KOPT-K1 (cell line): ENCODE measurements around the gene CABP4.
"Not testable (repeated sequence)": the region's sequence is repeated elsewhere in the genome, so short reads cannot be mapped to it uniquely, and the experiment has no call there.

Experiments used
- H3K27ac ChIP-seq: fragments of 200-600 bp; sonication (generic); 2 replicates; pipeline ENCODE4 v1.5.1; 2016; ENCODE audit warnings: antibody characterized with exemption, mild to moderate bottlenecking, low read depth, low read length; ENCODE audit not compliant: poor library complexity, severe bottlenecking
- H3K36me3 ChIP-seq: fragments of 200-600 bp; sonication (generic); 2 replicates; pipeline ENCODE4 v1.5.1; 2017; ENCODE audit warnings: antibody characterized with exemption, mild to moderate bottlenecking, low read length, moderate library complexity; ENCODE audit not compliant: insufficient read depth
- H3K9me3 ChIP-seq: fragments of 200-600 bp; sonication (generic); 2 replicates; pipeline ENCODE4 v1.5.1; 2017; ENCODE audit warnings: antibody characterized with exemption, low read length, mild to moderate bottlenecking; ENCODE audit not compliant: insufficient read depth, poor library complexity, severe bottlenecking

Gene CABP4

DNA sequence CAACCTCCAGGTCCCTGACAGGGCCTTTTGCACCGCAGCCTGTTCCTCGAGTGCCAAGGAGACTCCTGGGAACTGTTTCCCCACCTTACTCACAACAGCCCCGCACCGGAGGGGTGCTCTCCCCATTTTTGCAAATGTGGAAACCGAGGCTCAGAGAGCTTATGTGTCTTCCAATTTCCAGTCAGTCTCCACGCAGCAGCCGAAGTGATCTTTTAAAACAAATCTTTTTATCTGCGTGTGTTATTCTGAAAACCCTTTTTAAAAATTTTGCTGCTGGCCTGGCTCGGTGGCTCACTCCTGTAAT, 14.3 kb downstream of the CABP4 start:
- Histone ChIP-seq H3K9me3 (no peaks in the 10 kb centered on the region), H3K36me3 (no peaks in the 10 kb centered on the region), H3K27ac (peak overlapping the region; percentile 73)

DNA sequence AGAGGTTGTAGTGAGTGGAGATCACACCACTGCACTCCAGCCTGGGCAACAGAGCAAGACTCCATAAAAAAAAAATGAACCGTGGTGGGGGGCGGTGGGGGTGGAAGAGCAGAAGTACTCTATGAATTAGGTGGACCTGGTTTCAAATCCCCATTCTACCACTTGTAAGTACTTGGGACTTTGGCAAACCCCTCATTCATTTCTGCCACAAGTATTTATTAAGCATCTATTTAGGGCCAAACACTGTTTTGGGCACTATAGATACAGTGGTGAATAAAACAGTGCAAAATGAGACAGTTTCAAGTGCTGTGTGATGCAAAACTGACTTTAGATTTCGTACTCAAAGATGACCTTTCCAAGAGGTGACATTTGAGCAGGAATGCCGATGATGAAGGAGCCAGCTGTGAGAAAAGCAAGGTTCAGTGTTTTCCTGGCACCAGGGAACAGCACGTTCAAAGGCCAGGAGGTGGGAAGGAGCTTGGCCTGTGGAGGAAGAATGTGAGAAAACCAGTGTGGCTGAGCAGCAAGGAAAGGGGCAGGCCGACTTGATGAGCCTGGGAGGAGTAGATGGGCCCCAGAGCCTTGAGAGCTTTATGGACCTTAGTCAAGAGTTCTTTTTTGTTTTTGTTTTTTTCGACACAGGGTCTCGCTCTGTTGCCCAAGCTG, 15.3 kb downstream of the CABP4 start:
- Histone ChIP-seq H3K36me3 (no peaks in the 10 kb centered on the region), H3K27ac (no peak overlapping the region), H3K9me3 (no peaks in the 10 kb centered on the region)

DNA sequence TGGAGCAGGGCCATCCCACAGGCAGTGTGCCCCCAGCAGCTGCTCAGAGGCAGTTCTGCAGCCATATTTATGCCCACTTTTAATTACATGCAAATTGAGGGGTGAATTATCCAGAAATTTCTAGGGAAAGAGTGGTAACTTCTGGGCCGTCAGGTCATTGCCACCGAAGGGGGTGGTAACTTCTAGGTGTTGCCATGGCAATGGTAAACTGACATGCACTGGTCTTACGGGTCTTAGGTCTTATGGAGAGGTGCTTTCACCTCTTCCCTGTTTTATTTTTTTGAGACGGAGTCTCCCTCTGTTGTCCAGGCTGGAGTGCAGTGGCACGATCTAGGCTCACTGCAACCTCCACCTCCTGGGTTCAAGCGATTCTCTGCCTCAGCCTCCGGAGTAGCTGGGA, 17.7 kb downstream of the CABP4 start:
- Histone ChIP-seq H3K36me3 (no peaks in the 10 kb centered on the region), H3K27ac (no peak overlapping the region), H3K9me3 (no peaks in the 10 kb centered on the region)

DNA sequence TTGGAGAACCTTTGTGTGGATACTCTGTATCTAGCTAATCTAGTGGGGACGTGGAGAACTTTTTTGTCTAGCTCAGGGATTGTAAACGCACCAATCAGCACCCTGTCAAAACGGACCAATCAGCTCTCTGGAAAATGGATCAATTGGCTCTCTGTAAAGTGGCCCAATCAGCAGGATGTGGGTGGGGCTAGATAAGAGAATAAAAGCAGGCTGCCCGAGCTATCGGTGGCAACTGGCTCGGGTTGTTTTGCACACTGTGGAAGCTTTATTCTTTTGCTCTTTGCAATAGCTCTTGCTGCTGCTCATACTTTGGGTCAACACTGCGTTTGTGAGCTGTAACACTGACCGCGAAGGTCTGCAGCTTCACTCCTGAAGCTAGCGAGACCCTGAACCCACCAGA, 21.5 kb downstream of the CABP4 start:
- not testable (repeated sequence) for H3K27ac ChIP-seq, H3K36me3 ChIP-seq, H3K9me3 ChIP-seq

DNA sequence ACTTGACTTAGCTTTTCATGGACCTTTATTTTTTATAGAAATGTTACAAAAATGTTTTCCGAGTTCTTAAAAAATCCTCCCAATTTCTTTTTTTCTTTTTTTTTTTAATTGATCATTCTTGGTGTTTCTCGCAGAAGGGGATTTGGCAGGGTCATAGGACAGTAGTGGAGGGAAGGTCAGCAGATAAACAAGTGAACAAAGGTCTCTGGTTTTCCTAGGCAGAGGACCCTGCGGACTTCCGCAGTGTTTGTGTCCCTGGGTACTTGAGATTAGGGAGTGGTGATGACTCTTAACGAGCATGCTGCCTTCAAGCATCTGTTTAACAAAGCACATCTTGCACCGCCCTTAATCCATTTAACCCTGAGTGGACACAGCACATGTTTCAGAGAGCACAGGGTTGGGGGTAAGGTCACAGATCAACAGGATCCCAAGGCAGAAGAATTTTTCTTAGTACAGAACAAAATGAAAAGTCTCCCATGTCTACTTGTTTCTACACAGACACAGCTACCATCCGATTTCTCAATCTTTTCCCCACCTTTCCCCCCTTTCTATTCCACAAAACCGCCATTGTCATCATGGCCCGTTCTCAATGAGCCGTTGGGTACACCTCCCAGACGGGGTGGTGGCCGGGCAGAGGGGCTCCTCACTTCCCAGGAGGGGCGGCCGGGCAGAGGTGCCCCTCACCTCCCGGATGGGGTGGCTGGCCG, 22.3 kb downstream of the CABP4 start:
- not testable (repeated sequence) for H3K27ac ChIP-seq, H3K9me3 ChIP-seq

DNA sequence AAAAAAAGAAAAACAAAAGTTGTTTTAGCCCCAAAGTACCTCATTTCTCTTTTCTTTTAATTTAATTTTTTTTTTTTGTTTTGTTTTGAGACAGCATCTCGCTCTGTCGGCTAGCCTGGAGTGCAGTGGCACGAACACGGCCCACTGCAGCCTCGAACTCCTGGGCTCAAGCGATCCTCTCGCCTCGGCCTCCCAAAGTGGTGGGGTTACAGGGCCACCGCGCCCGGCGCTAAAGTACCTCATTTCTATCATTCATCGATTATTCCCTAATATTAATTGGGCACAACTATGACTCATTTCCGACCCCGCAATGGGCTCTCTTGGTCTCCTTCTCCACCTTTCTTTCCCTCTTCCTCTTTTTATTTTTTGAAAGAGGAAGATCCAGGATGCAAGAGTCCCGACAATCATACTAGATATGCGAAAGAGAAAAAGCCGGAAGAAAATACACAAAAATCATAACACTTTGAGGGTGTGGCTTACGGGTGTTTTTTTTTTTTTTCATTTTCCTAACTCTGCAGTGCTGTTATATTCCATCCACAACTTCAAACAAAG, 27.2 kb downstream of the CABP4 start:
- Histone ChIP-seq H3K27ac (peak overlapping the region; percentile 99), H3K36me3 (peaks cover 10% of the 10 kb centered on the region; the same call in 1 of the 2 replicates), H3K9me3 (no peaks in the 10 kb centered on the region)

More for the DNA sequence above, 22.3 kb downstream of the CABP4 start:
- not testable (repeated sequence) for H3K36me3 ChIP-seq

DNA sequence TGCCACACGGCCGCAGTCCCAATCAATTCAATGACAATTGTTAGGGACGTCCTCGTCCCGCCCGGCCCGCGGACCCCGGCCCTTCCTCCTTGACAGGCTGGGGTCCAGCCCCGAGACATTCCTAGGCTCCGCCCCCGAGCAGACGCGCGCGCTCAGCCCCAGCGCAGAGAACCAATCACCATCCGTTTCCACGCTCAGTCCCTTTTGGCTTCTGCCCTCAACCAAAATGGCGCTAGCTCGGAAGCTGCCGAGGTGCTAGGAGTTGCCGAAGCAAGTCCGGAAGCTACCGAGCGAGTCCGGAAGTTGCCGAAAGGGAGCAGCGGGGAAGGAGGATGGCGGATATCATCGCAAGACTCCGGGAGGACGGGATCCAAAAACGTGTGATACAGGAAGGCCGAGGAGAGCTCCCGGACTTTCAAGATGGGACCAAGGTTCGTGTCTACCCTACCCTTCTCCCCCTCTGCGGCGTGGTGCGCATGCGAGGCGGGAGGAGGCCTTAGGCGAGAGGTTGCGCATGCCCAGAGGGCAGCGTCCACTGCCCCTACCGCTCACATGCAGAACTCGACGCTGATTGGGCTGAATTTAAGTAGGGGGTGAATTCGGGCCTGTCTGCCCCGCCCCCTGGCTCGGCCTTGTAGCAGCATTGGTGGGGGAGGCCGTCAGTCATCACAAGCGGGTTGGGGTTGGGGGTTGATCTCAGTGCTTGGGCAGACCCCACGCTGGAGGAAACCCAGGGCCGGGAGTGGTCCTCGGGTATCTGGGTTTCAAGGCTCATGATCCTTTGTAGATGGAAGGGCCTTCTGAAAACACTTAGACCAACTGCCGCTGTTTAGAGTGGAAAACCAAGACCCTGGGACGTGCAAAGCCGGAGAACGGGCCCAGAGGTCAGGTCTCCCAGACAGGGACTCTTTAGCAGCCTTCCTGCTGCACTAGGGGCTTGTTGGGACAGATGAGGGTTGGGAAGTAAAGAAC, 28.0 kb downstream of the CABP4 start, which contains the start of gene AIP:
Gene AIP, plus strand, starts transcription at position 200 of the 972 bp plus-strand sequence. Its CDS starts 133 bp downstream, at position 333.
- Histone ChIP-seq H3K36me3 (peaks cover 18% of the 10 kb centered on the region), H3K27ac (peak within 1 kb of the TSS; percentile 99), H3K9me3 (no peaks in the 10 kb centered on the region)

DNA sequence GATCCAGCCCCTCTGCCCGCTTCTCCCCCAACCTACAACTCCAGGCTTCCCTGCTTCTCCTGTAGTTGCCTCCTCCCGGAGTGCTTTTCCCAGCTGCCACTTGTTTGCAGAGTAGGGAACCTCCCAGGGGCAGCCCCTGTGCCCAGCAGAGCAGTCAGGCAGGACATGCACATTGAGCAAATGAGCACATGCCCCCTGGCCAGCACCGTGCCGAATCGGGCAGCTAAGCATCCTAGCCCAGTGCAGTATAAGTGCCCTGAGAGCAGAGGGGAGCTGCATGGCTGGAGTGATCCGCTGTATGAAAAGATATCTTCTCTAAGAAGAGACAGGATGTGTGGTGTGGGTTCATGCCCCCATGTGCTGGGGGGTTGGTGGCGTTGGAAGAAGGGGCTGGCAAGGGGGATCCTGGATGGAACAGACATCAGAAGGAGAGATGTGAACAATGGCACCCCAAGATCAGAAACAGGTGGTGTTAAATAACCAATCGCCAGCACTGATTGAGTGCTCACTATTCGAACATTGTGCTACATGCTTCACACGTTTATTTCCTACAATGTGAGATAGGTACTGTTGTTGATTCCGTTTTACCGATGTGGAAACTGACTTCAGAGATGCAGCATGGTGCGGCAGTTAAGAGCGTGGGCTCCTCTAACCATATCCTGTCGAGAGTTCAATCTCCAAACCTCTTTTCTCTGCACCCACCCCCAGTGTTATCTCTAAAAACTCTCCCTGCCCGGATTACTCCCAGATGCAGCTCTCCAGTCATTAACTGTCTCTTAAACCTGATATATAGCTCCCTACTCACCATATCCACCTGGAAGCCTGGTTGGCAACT, 28.9 kb downstream of the CABP4 start:
- Histone ChIP-seq H3K36me3 (peaks cover 27% of the 10 kb centered on the region), H3K27ac (peak overlapping the region; percentile 99), H3K9me3 (no peaks in the 10 kb centered on the region)

DNA sequence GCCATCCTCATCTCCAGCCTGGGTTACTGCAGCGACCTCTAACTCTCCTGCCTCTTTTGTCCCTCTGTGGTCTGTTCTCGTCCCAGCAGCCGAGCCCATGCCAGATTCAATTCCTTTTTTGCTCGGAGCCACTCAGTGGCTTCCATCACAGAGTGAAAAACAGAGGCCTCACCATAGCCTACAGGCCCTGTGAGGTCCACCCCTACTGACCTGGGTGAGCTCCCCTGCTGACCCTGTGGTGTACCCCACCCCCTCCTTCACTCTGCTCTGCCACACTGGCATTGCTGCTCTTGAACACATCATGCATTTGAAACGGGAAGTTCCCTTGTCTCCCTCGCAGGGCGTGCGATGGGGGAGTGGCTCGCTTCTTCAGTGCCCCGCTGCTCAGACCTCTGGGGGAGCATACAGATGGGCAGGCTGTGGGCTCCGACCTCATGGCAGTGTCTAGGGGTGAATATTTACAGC, 29.7 kb downstream of the CABP4 start:
- H3K27ac ChIP-seq: peak overlapping the region; percentile 99
- H3K9me3 ChIP-seq: no peaks in the 10 kb centered on the region
- peaks cover 35% of the 10 kb centered on the region for H3K36me3 ChIP-seq

DNA sequence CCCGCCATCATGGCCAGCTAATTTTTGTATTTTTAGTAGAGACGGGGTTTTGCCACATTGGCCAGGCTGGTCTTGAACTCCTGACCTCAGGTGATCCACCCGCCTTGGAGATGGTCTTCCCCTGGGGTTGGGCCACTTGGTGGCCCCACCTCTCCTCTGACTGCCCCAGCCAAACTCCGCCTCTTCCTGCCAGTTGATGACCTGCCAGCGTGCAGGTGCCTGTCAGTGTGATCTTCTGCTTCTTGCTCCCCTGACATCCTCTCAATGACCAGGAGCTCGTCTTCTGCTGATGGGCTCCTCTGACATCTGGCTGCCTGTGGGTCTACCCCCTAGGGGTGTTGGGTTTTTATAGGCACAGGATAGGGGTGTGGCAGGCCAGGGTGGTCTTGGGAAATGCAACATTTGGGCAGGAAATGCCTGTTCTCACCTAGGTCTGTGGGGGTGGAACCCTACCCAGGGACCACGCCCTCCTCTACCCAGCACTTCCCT, 30.8 kb downstream of the CABP4 start:
- peak overlapping the region; percentile 99 for H3K27ac ChIP-seq
- peaks cover 46% of the 10 kb centered on the region for H3K36me3 ChIP-seq
- H3K9me3 ChIP-seq: not testable (repeated sequence)

DNA sequence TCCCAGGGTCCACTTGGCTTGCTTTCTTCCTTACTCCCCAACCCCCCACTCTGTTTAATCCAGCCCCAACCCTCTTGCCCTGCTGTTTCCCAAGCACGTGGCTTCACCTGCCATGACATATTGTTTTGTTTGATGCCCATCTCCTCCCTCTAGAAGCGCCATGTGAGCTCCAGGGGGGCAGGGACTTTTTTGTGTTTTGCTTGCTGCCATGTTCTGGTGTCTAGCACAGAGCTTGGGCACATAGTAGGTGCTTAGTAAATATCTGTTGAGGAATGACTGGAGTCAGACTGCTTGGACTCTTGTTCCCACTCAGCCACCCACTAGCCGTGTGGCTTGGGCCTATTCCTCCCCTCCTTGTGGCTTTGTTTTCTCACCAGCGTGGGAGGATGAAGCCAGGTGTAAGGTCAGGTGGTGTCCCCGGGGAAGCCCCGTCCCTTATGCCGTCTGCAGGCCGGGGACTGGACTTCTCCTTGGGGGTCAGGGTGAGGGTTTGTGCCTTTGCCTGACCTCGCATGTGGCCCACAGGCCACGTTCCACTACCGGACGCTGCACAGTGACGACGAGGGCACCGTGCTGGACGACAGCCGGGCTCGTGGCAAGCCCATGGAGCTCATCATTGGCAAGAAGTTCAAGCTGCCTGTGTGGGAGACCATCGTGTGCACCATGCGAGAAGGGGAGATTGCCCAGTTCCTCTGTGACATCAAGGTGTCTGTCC, 31.5 kb downstream of the CABP4 start:
- Histone ChIP-seq H3K36me3 (peaks cover 53% of the 10 kb centered on the region), H3K9me3 (no peaks in the 10 kb centered on the region), H3K27ac (peak overlapping the region; percentile 99)

DNA sequence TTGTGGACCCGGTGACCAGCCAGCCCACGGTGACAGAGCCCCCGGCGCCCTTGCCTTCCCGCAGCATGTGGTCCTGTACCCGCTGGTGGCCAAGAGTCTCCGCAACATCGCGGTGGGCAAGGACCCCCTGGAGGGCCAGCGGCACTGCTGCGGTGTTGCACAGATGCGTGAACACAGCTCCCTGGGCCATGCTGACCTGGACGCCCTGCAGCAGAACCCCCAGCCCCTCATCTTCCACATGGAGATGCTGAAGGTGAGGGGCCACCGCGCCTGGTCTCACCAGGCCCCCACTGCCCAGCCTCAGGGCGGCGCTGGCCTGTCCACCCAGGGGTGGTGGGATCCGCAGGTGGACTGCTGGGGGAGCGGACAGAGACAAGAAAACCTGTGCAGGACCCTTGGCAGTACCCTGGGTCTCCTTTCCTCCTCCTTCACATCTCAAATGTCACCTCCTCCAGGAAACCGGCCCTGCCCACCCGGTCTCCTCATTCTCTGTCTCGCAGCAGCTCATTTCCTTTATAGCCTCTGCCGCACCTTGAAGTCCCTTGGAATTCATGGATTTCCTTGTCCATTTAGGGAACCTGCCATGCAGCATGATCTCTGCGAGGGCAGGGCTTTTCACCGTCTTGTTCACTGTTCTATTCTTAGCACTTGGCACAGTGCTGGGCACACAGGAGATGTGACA, 34.2 kb downstream of the CABP4 start:
- H3K9me3 ChIP-seq: no peaks in the 10 kb centered on the region
- H3K36me3 ChIP-seq: peaks cover 80% of the 10 kb centered on the region
- H3K27ac ChIP-seq: no peak overlapping the region
